Mononuclear cell (primary cell): Measurements from ENCODE around the gene CHRND. TPM values are rescaled to one million over a fixed set of nuclear protein-coding genes. Genes with fewer than 3 reads are reported as not detected.

Experiments
- H3K27me3 ChIP-seq: 2 replicates; pipeline ENCODE4 v1.6.0; 2011; ENCODE audit warnings: low read length, control low read depth; ENCODE audit not compliant: insufficient read depth
- H3K4me1 ChIP-seq: 2 replicates; pipeline ENCODE4 v1.5.1; 2011; ENCODE audit warnings: mild to moderate bottlenecking, low read length, control low read depth; ENCODE audit not compliant: insufficient read depth
- H3K4me3 ChIP-seq: 2 replicates; pipeline ENCODE4 v1.5.1; 2011; ENCODE audit warnings: mild to moderate bottlenecking, low read length, moderate library complexity
- H3K9me3 ChIP-seq: 2 replicates; pipeline ENCODE4 v1.5.1; 2011; ENCODE audit warnings: low read depth, mild to moderate bottlenecking, control low read depth, low read length
- total RNA-seq: library from RNA; depleted of rRNA; stranded (reverse); fragments of >200 nt; gene quantifications from one replicate; pipeline ENCODE4 v1.2.3, GENCODE V29; 2012

Gene CHRND
- total RNA-seq = not detected

DNA sequence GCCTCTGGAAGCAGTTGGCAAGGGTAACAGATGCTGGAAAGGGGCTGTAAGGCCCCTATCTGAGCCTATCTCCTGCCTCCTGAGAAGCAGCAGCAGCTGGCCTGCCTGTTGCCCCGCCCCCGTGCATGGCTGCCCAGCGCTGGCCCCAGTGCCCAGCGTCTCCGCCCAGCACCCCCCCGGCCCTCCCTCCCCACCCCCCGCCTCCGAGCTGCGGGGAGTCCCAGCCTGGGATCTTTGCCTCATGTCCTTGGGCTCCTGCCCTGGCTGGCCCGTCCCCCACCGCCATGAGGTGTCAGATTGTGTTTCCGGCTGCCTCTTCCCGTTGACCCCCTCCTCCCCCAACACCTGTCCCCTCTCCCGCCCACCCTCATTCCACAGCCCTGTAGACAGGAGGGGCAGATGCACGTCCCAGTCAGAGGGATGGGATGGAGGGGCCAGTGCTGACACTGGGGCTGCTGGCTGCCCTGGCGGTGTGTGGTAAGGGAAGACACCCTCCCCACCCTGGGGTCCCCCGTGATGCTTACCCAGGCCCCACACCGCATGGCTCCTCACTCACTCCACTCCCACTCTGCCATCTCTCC, at the start of gene CHRND:
Gene CHRND, plus strand, starts transcription at position 370 of the 581 bp plus-strand sequence. Its CDS starts 56 bp downstream, at position 426.
- no peak within 1 kb of the TSS for H3K4me3 ChIP-seq
- no peaks in the 10 kb centered on the region for H3K9me3 ChIP-seq
- peaks cover 28% of the 10 kb centered on the region for H3K27me3 ChIP-seq
- peaks cover 24% of the 10 kb centered on the region for H3K4me1 ChIP-seq

DNA sequence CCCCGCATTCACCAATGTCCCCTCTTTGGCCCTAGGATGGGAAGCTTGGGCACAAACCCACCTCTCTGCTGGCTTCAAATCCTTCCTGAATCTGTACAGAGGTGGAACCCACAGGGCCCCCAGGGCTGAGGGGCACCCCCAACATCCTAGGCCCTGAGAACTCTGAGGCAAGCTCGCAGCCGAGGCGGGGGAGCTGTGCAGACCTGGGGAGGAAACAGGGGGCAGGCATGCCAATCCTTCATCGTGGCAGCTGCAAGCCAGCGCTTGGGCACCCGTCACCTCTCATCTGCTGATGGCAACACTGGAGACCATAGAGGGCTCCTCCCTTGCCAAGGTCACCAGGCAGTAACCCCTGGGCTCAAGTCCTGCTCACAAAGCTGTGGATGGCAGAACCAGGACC, 49.2 kb upstream of the CHRND start:
- Histone ChIP-seq H3K4me3 (no peak overlapping the region), H3K27me3 (peaks cover 12% of the 10 kb centered on the region), H3K9me3 (no peaks in the 10 kb centered on the region), H3K4me1 (no peaks in the 10 kb centered on the region)

DNA sequence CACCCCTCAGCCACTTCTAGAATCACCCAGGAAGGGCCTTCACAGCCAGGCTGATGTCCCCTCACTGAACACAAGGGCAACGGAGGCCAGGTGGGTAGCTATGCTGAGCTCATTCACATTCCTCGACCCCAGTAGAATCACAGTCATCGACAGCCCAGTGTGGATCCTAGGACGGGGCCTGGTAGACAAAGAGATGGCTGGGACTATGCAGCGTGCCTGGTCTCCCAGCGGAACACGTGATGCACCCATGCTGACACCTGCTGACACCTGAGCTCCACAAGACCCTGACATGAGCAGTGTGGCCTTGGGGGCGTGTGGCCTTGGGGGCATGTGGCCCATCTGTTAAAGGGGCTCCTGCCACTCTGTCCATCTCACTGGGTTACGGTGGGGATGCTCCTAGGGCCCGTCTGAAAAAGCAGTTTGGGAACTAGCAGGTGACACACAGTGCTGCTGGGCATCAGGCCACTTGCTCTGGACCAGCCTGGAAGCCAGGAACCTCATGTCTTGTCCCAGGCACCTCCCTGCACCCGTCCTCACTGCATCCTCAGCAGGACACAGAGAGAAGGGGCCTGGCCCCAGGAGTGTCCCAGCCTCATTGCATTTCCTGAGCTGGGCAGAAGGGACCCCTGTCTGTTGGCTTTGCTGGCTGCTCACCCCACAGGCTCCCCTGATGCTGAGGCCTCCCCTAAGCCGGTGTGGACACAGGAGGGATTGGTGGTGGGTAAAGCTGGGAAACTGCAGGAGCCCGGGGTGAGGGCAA, 48.0 kb upstream of the CHRND start:
- Histone ChIP-seq H3K4me3 (no peak overlapping the region), H3K27me3 (peaks cover 3% of the 10 kb centered on the region), H3K4me1 (no peaks in the 10 kb centered on the region), H3K9me3 (no peaks in the 10 kb centered on the region)

DNA sequence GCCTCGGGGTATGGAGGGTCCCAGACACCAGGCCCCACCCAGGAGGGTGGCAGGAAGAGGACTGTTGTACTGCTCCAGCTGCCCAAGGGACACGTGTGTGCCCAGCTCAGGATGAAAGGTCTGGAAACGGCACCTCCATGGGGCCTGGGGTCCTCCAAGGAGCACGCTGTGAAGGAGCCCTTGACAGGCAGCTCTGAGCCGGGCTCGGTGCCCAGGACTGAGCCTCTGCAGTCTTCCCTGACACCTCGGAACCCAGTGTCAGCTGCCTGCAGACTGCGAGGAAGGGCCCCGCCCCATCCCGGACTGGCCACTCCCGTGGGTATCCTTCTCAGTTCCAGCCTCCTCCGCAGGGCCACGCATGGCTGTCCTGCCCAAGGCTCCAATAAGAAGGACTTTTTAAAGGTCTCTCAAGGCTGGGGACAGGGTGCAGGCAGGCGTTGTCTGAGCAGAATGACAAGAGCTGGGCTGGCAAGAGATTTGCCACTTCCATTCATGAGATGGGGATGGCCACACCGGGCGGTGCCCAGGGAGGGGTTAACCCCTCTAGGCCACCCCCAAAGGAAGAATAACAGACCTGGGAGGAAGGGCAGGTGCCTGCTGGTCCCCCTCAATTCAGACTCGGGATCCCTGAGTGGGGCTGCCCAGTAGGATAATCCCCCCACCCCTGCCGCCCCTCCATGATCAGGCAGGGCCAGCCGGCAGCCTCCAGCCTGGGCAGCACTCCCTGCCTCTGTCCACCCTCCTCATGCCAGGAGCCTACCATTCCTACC, 47.2 kb upstream of the CHRND start:
- Histone ChIP-seq H3K9me3 (no peaks in the 10 kb centered on the region), H3K4me3 (no peak overlapping the region), H3K27me3 (no peaks in the 10 kb centered on the region), H3K4me1 (no peaks in the 10 kb centered on the region)

DNA sequence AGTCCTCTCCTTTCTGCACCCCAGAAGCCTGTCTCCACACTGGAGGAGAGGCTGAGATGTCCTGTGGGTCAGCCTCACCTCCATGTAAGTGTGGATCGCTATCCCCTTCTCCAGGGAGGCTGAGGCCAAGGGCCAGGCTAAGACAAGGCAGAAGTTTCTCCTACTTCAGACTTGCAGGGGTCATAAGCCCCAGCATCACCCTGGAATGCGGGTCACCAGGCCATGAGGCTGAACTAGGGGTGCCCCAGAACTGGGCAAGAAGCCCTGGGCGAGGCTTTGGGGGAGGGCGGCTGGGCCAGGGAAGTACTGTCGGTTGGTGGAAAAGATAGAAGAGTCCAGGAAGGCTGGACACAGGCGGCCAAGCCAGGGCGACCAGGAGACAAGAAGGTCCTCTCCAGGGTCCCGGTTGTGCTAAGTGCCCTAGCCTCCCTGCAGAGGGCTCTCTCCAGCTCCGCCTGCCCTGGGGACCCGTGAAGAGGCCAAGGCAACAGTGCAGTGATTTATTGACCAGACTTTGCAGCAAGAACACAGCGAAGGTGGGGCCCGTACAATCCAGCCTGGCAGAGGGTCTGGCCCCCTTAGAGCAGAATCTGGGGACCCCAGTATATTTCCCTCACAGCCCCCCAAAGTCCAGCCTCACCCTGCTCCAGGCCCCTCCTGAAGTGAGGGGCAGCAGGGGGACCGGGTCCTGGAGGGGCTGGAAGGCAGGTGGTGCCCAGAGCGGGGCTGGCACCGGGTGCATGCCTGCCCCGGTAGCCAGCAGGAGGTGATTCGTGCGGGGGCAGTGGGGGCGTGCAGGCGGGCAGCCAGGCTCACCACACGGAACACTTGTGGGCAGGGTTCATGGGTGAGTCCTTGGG, 46.4 kb upstream of the CHRND start:
- H3K9me3 ChIP-seq = no peaks in the 10 kb centered on the region
- no peaks in the 10 kb centered on the region for H3K4me1 ChIP-seq
- no peak overlapping the region for H3K4me3 ChIP-seq
- no peaks in the 10 kb centered on the region for H3K27me3 ChIP-seq

DNA sequence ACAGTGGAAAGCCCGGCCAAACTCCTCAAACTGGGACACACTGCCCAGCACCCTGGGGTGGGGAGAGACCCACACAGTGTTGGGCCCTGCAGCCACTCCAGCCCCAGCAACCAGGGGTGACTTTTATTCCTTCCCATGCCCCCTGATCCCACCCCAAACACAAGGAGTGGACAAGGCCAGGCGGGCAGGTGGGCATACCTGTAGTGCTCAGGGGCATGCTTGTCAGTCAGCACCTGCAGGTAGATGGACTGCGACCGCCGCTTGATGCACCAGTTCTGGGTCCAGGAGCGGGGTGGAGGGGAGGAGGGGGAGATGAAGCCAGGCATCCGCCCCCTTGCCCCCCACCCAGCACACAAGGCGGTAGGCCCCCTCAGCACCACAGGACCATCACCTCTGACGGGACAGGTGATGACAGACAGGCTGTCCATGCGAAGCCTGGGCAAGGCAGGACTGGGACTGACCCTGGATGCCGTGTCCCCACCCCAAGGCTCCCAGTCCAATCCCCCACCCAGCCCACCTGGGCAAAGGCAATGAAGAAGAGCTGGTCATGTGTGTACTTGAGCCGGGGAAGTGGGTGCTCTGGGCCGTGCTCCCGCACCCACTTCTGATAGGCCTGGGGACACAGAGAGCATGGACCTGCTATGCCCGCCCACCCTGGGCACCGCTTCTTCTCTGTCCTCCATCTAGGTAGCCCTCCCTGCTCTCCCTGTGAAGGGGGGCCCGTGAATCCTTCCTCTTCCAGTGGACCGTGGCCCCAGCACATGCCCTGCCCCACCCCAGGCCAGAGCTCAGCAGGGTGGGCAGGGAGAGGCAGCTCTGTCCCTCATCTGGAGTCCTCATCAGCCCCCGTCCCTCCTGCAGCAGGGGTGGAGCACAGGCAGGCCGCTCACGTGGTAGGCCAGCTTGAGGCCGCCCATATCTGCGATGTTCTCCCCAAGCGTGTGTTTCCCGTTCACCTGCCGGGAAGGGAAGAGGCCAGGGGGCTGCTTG, 45.5 kb upstream of the CHRND start:
- Histone ChIP-seq H3K4me1 (no peaks in the 10 kb centered on the region), H3K4me3 (no peak overlapping the region), H3K9me3 (no peaks in the 10 kb centered on the region), H3K27me3 (peaks cover 8% of the 10 kb centered on the region)

DNA sequence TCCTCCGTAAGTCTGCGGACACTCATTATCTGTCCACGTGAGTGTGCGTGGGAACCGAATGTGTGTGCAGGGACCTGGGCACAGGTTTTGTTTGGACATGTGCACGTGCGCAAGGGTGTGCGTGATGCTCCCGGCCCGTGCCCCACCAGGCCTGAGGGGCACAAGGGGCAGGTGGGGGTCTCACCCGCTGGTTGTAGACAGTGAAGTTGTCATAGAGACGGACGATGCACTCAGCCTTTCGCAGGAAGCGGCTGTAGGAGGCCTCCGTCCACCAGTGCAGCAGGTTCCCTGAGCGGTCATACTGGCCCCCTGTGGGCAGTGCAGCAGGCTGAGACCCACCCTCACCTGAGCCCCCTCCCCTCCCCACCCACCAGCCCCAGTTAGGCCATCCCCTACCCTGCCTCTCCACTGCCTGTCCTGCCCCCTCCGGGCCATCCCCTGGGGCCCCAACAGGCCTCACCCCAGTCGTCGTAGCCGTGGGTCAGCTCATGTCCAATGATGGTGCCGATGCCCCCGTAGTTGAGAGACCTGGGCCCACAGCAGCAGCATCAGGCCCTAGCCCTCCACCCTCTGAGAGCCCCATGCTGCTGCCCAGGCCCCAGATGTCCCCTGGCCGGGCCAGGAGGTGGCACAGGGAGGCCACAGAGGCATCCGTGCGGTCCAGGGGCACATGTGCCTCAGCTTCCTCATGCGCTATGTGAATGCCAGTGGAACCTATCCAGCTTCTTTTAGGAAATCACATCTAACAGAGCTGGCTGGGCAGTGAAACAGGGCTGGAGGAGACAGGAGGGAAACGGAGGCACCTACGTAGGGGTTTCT, 44.4 kb upstream of the CHRND start:
- no peaks in the 10 kb centered on the region for H3K9me3 ChIP-seq
- H3K27me3 ChIP-seq = peaks cover 9% of the 10 kb centered on the region
- H3K4me3 ChIP-seq = no peak overlapping the region
- H3K4me1 ChIP-seq = no peaks in the 10 kb centered on the region

DNA sequence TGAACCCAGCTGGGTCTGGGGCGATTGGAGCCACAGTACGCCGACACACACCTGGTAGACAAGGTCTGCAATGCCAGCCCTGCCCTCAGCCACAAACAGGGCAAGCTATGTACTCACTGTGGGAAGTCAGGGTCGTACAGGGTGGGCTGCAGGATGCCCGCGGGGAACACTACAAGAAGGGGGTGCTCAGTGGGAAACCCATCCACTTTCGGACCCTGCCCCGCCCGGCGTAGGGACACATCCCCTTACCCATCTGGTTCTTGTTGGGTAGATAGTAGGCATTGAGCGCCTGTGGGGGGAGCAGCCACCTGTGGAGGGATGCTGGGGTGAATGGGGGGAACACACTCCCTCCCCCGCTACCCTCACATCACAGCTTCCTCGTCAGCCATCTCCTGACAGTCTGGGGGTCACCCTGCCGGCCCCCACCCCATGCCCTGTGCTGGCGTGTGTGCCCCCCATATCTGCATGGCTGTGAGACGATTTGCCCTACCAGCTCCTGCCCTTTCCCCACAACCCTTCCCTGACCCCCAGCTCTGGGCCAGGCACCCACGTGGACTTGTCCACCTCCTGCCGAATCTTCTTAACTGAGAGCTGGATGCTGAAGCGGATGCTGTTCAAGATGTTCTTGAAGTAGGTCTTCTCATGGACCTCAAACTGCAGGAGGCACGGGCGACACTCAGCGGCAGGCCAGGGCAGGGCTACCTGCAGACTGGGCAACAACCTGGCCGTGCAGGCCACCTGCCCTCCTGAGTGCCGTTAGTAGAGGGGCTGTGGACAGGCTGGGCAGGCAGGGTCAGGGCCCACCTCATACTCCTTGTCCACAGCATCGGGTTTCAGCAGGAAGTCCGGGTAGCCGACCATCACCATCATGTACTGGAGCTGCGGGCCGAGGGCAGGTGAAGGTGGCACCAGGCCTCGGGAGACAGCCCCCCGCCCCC, 43.4 kb upstream of the CHRND start:
- H3K4me1 ChIP-seq = no peaks in the 10 kb centered on the region
- no peaks in the 10 kb centered on the region for H3K9me3 ChIP-seq
- peaks cover 14% of the 10 kb centered on the region for H3K27me3 ChIP-seq
- H3K4me3 ChIP-seq = no peak overlapping the region

DNA sequence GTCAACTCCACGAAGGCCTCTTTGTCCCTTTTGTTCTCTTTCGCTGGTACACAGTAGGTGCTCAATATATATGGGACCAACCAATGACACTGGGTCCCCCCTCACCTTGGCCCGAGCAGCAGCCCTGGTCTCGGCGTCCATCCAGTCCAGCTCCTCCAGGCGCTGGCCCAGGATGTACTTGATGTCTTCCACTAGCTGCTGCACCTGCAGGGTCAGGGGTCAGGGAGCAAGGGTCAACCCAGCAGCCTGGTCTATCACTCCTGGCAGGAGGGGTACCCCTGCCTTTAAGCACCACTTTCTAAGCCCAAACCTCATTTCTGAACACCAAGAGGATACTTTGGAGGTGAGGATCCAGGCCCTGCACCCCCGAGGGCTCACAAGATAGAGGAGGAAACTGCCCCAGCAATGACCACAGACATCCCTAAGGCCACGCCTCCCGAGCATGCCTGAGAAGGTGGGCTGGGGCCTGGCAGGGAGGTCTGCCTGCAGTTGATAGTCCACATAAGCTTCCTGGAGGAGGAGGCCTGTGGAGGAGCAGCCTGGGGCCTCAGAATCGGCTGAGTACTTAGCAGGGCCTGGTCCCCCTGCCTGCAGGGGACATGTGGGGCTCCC, 42.5 kb upstream of the CHRND start:
- Histone ChIP-seq H3K4me3 (no peak overlapping the region), H3K9me3 (no peaks in the 10 kb centered on the region), H3K27me3 (peaks cover 19% of the 10 kb centered on the region), H3K4me1 (no peaks in the 10 kb centered on the region)

DNA sequence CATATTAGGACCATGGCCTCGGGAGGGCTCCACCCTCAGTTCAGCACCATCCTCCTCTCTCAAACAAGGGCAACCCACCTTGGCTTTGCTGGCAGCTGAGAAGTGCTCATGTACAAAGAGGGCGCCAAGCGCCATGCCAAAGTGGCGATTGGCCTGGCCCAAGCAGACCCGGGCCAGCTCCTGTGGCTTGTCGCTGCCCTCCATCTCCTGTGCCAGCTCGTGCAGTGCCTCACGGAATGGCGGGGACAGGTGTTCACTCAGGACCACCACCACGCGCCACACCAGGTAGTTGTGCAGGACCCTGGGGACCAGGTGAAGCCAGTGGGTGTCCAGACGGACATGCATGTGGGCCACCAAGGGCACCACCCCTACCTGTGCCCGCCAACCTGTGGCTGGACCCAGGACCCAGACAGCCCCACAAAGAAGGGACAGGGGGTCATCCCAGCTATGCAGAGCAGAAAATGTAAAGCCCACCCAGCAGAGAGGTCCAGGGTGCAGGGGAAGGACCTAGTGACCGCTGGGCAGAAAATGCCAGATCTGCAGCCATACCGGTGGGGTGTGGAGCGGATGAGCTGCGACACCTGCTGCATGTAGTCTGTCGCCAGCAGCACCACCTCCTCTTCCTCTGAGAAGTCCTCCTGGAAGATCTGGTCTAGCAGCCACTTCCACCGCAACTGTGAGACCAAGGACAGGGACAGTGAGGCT, 41.9 kb upstream of the CHRND start:
- Histone ChIP-seq H3K27me3 (peaks cover 22% of the 10 kb centered on the region), H3K4me3 (no peak overlapping the region), H3K9me3 (no peaks in the 10 kb centered on the region)

DNA sequence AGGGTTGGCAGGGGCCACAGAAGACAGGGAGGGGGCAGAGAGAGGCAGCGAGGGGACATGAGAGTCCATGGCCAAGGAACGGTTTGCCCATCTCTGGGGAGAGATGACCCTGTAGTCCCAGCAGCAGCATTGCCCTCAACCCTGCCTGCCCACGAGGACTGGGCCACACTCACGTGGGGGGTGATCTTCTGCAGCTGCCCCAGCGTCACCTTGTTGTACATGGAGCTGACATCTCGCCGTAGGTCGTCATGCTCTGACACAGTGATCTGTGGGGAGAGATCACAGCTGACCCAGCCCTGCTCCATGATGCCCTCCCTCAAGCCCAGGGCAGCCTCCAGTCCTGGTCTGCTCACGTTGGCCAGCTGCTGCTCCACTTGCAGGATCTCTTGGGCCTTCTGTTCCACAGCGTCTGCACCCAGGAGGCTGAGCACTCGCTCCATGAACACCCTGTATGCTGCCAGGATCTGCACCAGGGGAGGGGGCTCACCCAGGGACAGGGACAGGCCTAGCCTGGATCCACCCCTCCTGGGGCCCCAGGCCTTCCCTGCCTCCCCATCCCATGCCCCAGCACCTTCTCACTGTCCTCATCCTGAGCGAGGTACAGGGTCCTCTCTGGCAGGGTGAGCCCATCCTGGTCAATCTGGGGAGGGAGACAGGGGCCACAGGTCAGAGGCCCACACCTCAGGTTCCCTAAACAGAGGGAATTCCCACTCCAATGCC, 41.2 kb upstream of the CHRND start:
- H3K9me3 ChIP-seq = no peaks in the 10 kb centered on the region
- no peaks in the 10 kb centered on the region for H3K4me1 ChIP-seq
- H3K27me3 ChIP-seq = peaks cover 22% of the 10 kb centered on the region
- no peak overlapping the region for H3K4me3 ChIP-seq

More for the DNA sequence above, 41.9 kb upstream of the CHRND start:
- H3K4me1 ChIP-seq = no peaks in the 10 kb centered on the region
